Natural killer cell (primary cell): ENCODE results near the gene MS4A6E. TPM values are rescaled to one million over a fixed set of nuclear protein-coding genes. Genes with fewer than 3 reads are reported as not detected.

Source experiments
- ATAC-seq, 3 donors: fragments of 150-1000 bp in 2 of 3; fragments of 200-7000 bp in 1 of 3; cut with Tn5 transposase; 1 replicate in 1 of 3; 2 replicates in 2 of 3; pipeline ENCODE4 v1.10.0; 2021; ENCODE audit warnings: mild to moderate bottlenecking in 2 of 3, moderate library complexity in 2 of 3
- DNase-seq, 2 donors: peaks; one replicate each; pipeline versions ENCODE4 v3.0.0 to v3.0.0-alpha.2; 2013 to 2021; ENCODE audit warnings: mixed read lengths in 1 of 2
- H3K27ac ChIP-seq: one replicate; pipeline ENCODE4 v1.5.1; 2013; ENCODE audit warnings: mild to moderate bottlenecking, low read length
- H3K27me3 ChIP-seq: one replicate; pipeline ENCODE4 v1.6.1; 2013; ENCODE audit warnings: low read length; ENCODE audit not compliant: control insufficient read depth, insufficient read depth
- H3K36me3 ChIP-seq: one replicate; pipeline ENCODE4 v1.6.1; 2013; ENCODE audit warnings: low read length; ENCODE audit not compliant: control insufficient read depth, insufficient read depth
- H3K4me1 ChIP-seq: one replicate; pipeline ENCODE4 v1.6.1; 2013; ENCODE audit warnings: low read length; ENCODE audit not compliant: control insufficient read depth, insufficient read depth
- H3K4me3 ChIP-seq: one replicate; pipeline ENCODE4 v1.5.1; 2013; ENCODE audit warnings: low read length
- H3K9me3 ChIP-seq: one replicate; pipeline ENCODE4 v1.6.1; 2013; ENCODE audit warnings: low read length; ENCODE audit not compliant: control insufficient read depth, insufficient read depth
- H3K27ac Mint-ChIP-seq, 2 donors: one replicate each; pipeline ENCODE4 v1.8.0; 2022; ENCODE audit warnings: mild to moderate bottlenecking in 2 of 2, mixed read lengths in 2 of 2, moderate library complexity in 1 of 2
- H3K27me3 Mint-ChIP-seq, 2 donors: one replicate each; pipeline ENCODE4 v1.8.0; 2022; ENCODE audit warnings: low read depth in 2 of 2, mixed read lengths in 2 of 2
- H3K36me3 Mint-ChIP-seq: one replicate; pipeline ENCODE4 v1.8.0; 2022; ENCODE audit warnings: mixed read lengths
- H3K4me1 Mint-ChIP-seq, 2 donors: one replicate each; pipeline ENCODE4 v1.8.0; 2022; ENCODE audit warnings: mixed read lengths in 2 of 2
- H3K4me3 Mint-ChIP-seq: one replicate; pipeline ENCODE4 v1.8.0; 2022; ENCODE audit warnings: mild to moderate bottlenecking, moderate library complexity, mixed read lengths
- H3K9me3 Mint-ChIP-seq, 2 donors: one replicate each; pipeline ENCODE4 v1.8.0; 2022; ENCODE audit warnings: mixed read lengths in 2 of 2
- intact Hi-C: fragments of 100-400 bp; cut with micrococcal nuclease; formaldehyde crosslinking; loops from one replicate; pipeline ENCODE4 v1.14.2; 2022
- total RNA-seq, 4 donors: library from RNA; stranded (reverse); fragments of 120-200 nt in 1 of 4; gene quantifications; one replicate each; pipeline versions ENCODE4 v1.2.3 to v1.2.4, GENCODE V29; 2013 to 2022
- TF ChIP-seq, protein P1 (sequence below): fragments of 200-600 bp; IDR thresholded peaks from one replicate; pipeline ENCODE4 v1.8.0; 2022; ENCODE audit warnings: antibody characterized with exemption

The MS4A6E gene
- total RNA-seq, 3 donors from 2014 or later (not counting 1 experiment from before 2014, with no cell fraction given), result not detected

- TF ChIP-seq, protein P1, sequence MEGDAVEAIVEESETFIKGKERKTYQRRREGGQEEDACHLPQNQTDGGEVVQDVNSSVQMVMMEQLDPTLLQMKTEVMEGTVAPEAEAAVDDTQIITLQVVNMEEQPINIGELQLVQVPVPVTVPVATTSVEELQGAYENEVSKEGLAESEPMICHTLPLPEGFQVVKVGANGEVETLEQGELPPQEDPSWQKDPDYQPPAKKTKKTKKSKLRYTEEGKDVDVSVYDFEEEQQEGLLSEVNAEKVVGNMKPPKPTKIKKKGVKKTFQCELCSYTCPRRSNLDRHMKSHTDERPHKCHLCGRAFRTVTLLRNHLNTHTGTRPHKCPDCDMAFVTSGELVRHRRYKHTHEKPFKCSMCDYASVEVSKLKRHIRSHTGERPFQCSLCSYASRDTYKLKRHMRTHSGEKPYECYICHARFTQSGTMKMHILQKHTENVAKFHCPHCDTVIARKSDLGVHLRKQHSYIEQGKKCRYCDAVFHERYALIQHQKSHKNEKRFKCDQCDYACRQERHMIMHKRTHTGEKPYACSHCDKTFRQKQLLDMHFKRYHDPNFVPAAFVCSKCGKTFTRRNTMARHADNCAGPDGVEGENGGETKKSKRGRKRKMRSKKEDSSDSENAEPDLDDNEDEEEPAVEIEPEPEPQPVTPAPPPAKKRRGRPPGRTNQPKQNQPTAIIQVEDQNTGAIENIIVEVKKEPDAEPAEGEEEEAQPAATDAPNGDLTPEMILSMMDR, result no peak
- DNase-seq, result no peak
- Histone ChIP-seq H3K9me3 (no peaks in the 10 kb centered on the region), H3K4me3 (no peak overlapping the region), H3K27me3 (no peaks in the 10 kb centered on the region), H3K27ac (peak overlapping the region; percentile 51), H3K36me3 (no peaks in the 10 kb centered on the region), H3K4me1 (peaks cover 7% of the 10 kb centered on the region)
- ATAC-seq, result no peak
- Mint-ChIP-seq H3K36me3 (no peaks in the 10 kb centered on the region), H3K27me3 (peaks cover 0 to 4% of the 10 kb centered on the region in 2 donors), H3K9me3 (no peaks in the 10 kb centered on the region), H3K4me1 (no peaks in the 10 kb centered on the region), H3K27ac (no peak overlapping the region), H3K4me3 (no peak overlapping the region)
- intact Hi-C loops, result no loop called here
These were observed 63.4 kb downstream of the MS4A6E start for GRCh38 chr11:60390419-60390818.

Other genes with a start within 250 kb of the MS4A6E start
- gene MS4A2, start 238.6 kb upstream of the MS4A6E start, total RNA-seq, result 10 to 100 TPM in 1 of 3 donors, 1 to 10 TPM in 1, not detected in 1; 4.1 to 40.3 TPM
- gene MS4A6A, start 144.2 kb upstream of the MS4A6E start, total RNA-seq, result 10 to 100 TPM in 2 of 3 donors, 1 to 10 TPM in 1; 1.8 to 27.2 (median 11.8) TPM
- gene MS4A4E, start 84.1 kb upstream of the MS4A6E start, total RNA-seq, result 10 to 100 TPM in 1 of 3 donors, 1 to 10 TPM in 1, under 1 TPM in 1; 0.92 to 23.2 (median 1.8) TPM
- 1 to 10 TPM in 2 of 3 donors, under 1 TPM in 1; 0.71 to 1.6 (median 1.2) TPM for gene MS4A4A, start 46.6 kb upstream of the MS4A6E start, total RNA-seq
- gene MS4A7, start 51.3 kb downstream of the MS4A6E start, total RNA-seq, result 10 to 100 TPM in 1 of 3 donors, 1 to 10 TPM in 2; 4.8 to 44.3 (median 8.0) TPM
- gene MS4A14, start 69.2 kb downstream of the MS4A6E start, total RNA-seq, result under 1 TPM; 0.34 to 0.80 (median 0.78) TPM
- gene MS4A5, start 102.3 kb downstream of the MS4A6E start, total RNA-seq, result not detected
- gene MS4A1, start 128.6 kb downstream of the MS4A6E start, total RNA-seq, result 1 to 10 TPM; 4.8 to 7.1 (median 6.7) TPM
- gene MS4A12, start 165.5 kb downstream of the MS4A6E start, total RNA-seq, result not detected
- not detected for gene MS4A13, start 188.1 kb downstream of the MS4A6E start, total RNA-seq